ENCODE data around the gene LPIN1. TPM values are rescaled to one million over a fixed set of nuclear protein-coding genes. Genes with fewer than 3 reads are reported as not detected.

The LPIN1 gene
- total RNA-seq, 4 donors from 2014 or later, result 47.6 to 293 (median 140) TPM

GRCh38 chr2:11839916-11840315 is 93.5 kb downstream of the LPIN1 start:
- no peak for TF ChIP-seq CTCF (IDR thresholded peaks at IDR 0.05; ENCODE audit: low read depth)

- no peak for TF ChIP-seq CTCF (IDR thresholded peaks at IDR 0.05; ENCODE audit: low read depth)
These were observed 95.9 kb downstream of the LPIN1 start for GRCh38 chr2:11842336-11842735.

GRCh38 chr2:11850082-11850481 is 103.7 kb downstream of the LPIN1 start:
- TF ChIP-seq CTCF (IDR thresholded peaks at IDR 0.05; ENCODE audit: low read depth), result no peak

- no peak for TF ChIP-seq CTCF (IDR thresholded peaks at IDR 0.05; ENCODE audit: low read depth)
These were observed 106.2 kb downstream of the LPIN1 start for GRCh38 chr2:11852526-11853196.

- TF ChIP-seq CTCF (IDR thresholded peaks at IDR 0.05; ENCODE audit: low read depth), result no peak
These were observed 106.8 kb downstream of the LPIN1 start for GRCh38 chr2:11853197-11853588.

GRCh38 chr2:11855064-11855760 is 108.8 kb downstream of the LPIN1 start:
- TF ChIP-seq CTCF (IDR thresholded peaks at IDR 0.05; ENCODE audit: low read depth), result no peak

GRCh38 chr2:11856095-11856494 is 109.7 kb downstream of the LPIN1 start:
- no peak for TF ChIP-seq CTCF (IDR thresholded peaks at IDR 0.05; ENCODE audit: low read depth)
